GM18861 (cell line): Measurements from ENCODE around the gene SPDYC.
"Not testable (repeated sequence)": the region's sequence is repeated elsewhere in the genome, so short reads cannot be mapped to it uniquely, and the experiment has no call there.

Experiments
- ATAC-seq: cut with Tn5 transposase; IDR thresholded peaks from one replicate; pipeline ENCODE4 v1.9.1; 2021; ENCODE audit not compliant: unreplicated experiment

SPDYC gene

DNA sequence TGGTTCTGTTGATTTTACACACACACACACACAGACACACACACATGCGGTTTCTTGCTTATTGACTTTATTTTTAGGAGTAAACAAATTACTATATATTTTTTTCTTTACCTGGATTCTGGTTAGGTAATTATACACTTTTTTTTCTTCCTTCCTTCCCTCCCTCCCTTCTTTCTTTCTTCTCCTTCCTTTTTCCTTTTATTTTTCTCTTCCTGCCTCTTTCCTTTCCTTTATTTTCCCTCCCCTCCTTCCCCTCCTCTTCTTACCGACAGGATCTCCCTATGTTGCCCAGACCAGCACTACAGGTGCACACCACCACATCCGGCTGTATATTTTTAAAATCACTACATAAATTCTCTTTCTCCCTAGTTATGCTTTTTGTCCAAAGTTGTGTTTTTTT lies 3.1 kb upstream of the SPDYC start:
- no peak for ATAC-seq

DNA sequence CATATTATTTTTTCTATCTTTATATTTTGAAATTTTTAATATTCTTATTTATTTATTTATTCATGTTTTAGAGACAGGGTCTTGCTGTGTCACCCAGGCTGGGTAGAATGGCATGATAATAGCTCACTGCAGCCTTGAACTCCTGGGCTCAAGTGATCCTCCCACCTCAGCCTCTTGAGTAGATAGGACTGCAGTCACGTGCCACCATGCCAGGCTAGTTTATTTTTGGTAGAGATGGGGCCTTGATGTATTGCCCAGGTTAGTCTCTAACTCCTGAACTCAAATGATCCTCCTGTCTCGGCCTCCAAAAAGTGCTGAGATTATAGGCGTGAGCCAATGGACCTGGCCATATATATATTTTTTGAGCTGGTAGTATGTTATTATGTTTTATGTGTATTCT lies 2.4 kb upstream of the SPDYC start:
- ATAC-seq = no peak

DNA sequence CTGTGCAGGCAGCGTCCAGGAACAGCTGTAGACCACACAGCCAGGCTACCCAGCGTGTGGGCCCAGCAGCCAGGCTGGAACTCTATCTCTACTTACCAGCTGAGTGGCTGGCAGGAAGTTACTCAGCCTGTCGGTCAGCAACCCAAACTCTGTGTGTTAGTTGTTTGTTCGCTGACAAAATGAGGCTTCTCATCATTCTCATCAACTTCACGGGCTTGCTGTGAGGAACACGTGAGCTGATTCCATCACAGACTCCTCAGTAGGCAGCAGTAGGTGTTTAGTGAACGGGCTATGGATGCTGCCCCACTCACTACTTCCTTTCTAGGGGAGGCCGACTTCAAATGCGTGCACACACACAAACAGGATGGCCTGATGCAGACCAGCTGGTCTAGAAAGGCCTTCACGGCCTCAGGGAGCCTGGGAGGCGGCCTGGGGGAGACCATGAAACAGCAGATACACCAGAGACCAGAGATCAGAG lies 830 bp upstream of the SPDYC start:
- no peak for ATAC-seq

DNA sequence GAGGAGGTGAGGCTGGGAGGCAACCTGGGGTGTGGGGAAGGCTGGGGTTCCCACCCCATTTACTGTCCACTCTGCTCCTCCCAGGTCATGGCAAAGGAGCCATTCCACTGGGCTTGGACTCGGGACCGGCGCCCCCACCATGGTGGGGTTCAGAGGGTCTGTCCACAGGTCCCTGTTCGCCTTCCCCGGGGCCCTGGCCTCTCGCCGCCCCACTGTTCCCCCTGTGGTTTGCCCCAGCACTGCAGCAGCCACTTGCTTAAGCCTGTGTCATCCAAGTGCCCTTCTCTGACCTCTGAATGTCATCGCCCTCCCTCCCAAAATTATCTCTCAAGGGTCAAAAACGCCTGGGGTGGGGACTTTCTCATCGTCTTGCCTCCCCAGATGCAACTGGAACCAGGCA lies 2.6 kb downstream of the SPDYC start:
- no peak for ATAC-seq

DNA sequence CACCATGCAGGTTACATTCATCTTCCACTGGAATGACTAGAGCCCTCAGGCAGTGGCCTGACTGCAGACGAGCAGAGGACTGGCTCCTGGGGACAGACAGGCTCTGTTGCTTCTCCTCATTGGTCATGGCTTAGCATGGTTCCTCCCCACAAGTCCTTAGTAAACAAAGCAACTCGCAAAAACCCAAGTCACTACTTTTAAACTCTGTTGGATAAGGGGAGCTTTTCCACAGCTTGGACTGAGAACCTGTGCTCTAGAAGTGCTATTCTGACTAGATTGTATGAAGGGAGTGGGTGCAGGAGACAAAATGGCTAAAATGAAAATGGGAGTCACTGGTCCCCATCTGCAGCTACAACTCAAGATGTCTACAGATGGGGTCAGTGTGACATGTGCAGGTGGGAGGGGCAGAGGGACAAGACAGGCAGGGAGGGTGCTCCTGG lies 4.6 kb downstream of the SPDYC start:
- ATAC-seq = not testable (repeated sequence)

DNA sequence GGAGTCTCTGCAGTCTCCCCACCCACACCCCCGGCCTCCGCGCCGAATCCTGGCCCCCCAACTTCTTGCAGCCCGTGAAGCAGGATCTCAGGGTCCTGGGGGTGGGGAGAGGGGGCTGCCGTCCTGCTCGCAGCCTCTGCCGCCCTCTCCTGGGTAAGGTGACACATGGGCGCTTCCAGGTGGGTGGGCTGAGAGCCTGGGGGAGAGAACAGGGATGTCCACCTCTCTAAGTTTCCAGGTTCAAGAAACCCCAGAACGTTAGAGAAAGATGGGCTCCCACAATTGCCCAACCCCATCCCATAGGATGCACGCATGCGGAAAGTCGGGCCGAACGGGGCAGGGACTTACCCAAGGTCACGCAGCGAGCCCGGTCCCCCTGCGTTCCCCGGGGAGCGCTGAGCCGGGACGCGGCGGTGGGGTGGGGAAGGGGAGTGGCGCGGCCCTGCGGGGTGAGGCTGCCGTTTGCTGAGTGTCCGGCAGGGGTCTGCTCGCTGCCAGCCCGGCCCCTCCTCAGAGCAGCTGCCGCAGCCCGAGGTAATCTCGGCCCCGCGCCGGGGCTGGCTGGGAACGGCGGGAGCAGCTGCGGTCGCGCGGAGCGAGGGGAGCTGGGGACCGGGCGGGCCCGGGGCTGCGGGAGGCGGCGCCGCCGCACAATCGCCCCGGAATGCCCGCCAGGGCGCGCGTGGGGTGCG lies 11.0 kb downstream of the SPDYC start:
- ATAC-seq = no peak

DNA sequence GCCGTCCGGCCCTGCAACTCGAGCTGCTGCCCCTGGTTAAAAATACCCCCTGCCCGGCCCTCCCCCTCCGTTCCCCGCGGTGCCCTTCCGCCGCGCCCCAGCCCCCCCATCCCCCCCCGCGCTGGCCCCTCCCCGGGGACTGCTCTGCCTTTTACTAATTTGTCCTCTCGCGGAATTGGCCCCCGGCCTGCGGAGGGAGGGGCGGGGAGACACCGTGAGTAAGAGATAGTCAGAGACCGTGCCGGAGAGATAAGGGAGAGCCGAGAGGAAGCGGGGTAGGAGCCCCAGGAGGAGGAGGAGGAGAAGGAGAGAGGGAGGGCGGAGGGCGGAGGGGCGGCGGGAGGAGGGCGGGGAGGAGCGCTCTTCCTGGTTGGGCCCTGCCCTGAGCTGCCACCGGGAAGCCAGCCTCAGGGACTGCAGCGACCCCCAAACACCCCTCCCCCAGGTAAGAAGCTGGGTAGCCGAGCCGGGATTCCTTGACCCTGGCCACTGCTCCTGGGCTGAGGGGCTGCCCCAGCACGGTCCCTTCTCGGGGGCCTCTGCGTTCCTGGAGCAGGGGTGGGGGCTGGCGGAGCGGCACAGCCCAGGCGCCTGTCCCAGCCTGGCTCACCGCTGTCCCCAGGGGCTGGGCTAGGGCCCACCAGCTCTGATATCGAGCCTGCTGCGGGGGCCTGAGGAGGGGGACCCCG lies 11.7 kb downstream of the SPDYC start, which contains the start of gene CAPN1:
CAPN1 (plus strand) TSS at position 360 of the 689 bp plus-strand sequence. CDS start 774 bp downstream, outside the sequence.
- ATAC-seq = no peak

DNA sequence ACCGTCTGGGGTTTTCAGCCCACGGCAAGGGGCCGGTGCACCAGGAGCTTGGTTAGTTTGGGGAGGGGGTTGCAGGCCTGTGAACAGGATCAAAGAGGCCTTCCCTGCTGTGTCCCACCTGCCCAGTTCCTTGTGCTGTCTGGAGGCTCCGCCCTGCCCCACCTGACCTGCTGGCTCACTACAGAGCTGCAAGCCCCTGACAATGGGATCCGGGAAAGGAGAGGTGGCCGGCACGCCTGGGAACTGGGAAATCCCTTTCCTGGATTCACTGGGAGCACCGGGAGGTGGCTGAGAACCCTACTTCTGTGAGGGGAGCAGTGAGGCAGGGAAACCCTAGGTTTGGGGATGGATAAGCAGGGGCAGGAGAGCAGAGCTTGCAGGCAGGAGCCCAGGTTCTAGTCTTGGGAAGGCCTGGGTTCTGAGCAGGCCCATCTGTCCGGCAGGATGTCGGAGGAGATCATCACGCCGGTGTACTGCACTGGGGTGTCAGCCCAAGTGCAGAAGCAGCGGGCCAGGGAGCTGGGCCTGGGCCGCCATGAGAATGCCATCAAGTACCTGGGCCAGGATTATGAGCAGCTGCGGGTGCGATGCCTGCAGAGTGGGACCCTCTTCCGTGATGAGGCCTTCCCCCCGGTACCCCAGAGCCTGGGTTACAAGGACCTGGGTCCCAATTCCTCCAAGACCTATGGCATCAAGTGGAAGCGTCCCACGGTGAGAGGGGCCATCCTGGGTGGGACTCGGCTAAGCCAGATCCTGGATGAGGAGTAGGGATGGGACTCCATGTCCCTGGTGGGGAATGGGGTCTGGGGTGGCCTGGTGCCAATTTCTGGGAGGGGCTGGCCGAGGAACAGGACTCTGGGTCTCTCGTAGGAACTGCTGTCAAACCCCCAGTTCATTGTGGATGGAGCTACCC lies 12.5 kb downstream of the SPDYC start:
- no peak for ATAC-seq

DNA sequence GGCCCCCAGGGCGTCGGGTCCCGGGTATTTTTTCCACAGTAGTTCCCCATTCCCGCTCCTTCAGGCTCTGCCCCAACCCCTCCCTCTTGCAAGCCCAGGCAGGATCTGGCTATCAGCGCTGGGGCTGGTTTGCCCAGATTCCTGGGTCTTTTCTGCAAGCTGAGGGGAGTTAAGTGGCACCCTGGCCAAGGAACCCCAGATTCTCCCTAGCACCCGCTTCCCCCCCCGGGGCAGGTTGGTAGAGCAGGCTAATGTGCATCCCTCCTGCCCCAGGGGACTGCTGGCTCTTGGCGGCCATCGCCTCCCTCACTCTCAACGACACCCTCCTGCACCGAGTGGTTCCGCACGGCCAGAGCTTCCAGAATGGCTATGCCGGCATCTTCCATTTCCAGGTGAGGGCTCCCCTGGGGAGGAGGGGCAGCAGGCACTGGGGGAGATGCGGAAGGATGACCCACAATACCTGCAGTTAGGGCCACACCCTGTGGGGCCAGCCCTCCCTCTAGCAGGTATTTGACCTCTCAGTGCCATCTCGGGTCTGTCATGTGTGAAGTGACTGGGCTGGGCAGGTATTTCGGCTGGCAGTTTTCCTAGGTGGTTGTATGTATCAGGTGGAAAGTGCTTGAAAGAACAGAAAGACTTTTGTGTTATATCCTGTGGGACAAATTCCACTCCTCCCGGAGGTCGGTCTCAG lies 13.3 kb downstream of the SPDYC start:
- no peak for ATAC-seq

DNA sequence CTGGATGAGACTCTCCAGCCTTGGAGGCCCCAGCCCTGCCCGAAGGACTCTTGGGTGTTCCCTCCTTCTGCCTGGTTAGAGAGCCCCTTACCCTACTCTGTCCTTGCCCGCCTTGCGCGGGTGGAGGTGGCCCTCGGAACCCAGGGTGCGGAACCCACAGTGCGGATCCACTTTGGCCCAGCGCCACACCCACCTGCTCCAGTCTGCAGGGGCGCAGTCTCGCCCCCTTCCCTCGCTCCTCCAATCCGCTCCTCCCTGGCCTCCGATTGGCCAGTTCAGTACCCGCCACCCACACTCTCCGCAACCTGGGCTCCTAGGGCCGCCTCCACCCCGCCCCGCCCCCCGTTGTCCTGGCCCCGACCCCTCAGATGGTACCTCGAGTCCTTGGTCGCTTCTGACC lies 14.1 kb downstream of the SPDYC start:
- ATAC-seq = no peak

DNA sequence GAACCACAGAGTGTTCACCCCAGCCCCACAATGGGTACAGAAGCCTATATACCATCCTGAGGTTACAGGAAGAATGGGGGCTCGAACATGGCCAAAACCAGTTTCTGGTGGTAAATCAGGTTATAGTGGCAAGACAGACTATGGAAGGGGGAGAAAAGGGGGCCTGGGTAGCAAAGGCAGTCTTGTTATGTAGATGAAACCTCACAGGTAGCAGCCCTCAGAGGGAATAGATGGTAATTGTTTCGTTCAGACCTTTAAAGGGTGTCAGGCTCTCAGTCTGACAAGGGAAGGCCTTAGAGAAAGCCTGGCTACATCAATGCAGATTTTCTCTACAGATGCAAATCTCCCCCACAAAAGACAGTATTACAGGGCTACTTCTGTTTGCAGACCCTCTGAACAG lies 15.1 kb downstream of the SPDYC start:
- ATAC-seq = no peak

DNA sequence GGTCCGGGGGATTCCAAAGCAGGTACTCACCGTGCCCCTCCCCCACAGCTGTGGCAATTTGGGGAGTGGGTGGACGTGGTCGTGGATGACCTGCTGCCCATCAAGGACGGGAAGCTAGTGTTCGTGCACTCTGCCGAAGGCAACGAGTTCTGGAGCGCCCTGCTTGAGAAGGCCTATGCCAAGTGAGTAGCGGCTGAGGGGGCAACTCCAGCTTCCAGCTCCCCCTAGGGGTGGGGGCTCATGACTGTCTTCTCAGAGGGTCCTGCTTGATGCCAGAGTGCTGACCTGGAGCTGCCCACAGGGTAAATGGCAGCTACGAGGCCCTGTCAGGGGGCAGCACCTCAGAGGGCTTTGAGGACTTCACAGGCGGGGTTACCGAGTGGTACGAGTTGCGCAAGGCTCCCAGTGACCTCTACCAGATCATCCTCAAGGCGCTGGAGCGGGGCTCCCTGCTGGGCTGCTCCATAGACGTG lies 15.9 kb downstream of the SPDYC start:
- no peak for ATAC-seq

DNA sequence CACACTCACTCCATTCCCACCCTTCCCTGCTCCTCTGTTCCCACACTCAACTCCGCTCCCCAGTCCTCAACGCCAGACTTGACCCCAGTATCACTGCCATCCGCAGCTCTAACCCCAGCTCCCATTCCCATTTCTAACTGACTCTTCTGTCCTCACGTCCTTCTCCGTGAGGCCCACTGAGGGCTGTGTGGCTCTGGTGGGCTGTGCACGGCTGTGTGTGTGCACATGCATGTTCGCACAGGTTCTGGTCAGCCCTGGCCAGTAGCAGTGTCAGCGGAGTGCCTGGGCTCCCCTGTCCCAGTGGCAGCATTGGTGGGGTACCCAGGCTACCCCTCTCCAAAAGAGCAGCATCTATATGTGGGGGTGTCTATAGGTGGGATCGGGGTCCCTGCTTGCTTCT lies 16.7 kb downstream of the SPDYC start:
- no peak for ATAC-seq

DNA sequence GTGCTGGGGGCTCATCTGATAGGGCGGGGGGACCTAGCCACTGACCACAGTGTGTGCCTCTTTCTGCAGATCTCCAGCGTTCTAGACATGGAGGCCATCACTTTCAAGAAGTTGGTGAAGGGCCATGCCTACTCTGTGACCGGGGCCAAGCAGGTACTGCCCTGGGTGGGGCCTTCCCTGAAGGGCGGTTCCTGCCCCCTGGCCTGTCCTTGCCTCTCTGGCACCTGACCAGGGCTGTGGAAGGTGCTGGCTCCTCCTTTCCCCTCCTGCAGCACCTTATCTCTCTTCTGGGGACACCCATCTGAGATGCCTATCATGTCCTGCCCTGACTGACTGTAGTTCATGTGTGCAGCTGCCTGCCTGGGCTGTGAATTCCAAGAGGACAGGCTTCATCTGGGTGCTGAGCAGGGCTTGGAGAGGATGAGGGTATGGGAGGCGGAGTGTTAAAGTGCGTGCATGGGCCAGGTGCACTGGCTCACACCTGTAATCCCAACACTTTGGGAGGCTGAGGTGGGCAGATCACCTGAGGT lies 17.2 kb downstream of the SPDYC start:
- no peak for ATAC-seq

DNA sequence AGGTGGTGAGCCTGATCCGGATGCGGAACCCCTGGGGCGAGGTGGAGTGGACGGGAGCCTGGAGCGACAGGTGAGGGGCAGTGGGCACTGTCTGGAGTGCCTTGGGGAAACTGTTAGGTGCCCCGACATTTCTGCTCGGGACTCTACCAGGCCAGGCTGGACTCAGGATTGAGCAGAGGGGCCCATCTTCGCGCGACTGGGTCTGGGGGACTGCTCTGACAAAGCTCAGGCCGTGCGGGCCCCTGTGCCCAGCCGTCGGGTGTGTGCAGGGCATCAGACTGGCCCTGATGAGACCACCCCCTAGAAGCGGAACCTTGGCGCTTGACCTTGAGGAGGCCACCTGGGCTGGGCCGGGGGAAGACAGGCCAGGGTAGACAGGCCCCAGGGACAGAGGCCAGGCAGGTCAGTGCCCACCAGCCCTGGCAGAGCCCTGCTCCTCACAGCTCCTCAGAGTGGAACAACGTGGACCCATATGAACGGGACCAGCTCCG lies 18.0 kb downstream of the SPDYC start:
- no peak for ATAC-seq

DNA sequence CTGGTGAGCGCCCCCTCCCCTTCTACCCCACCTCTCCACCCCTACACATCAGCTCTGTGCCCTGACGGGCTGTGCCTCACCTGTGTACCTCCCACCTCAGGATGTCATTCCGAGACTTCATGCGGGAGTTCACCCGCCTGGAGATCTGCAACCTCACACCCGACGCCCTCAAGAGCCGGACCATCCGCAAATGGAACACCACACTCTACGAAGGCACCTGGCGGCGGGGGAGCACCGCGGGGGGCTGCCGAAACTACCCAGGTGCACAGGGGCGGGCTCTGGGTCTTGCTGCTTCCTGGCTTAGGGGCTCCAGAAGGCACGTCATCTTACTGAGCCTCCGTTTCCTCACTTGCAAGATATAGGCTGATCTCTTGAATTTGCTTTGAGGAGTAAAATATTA lies 18.5 kb downstream of the SPDYC start:
- ATAC-seq = no peak

DNA sequence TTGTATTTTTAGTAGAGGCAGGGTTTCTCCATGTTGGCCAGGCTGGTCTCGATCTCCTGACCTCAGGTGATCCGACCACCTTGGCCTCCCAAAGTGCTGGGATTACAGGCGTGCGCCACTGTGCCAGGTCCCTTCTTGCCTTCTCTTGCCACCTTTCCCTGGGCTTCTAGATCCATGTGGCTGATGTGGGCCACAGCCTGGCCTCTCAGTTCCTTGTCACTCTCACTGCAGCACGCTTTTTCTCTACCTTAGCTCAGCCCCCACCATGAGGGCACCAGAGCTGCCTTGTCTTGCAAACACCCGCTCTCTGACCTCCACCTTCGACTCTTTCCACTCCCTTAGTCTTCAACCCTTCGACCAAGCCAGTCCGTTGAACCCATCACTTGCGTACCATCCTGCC lies 19.2 kb downstream of the SPDYC start:
- no peak for ATAC-seq

DNA sequence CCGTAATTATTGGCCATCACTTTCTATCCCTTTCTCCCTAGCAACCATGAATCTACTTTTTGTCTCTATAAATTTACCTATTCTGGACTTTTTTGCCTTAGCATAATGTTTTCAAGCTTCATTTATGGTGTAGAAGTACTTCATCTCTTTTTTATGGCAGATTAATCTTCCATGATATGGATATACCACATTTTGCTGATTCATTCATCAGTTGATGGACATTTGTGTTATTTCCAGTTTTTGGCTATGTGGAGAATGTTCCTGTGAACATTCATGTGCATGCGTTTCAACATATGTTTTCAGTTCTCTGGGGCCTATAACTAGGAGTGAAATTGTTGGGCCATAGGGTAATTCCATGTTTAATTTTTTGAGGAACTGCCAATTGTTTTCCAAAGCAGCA lies 24.5 kb downstream of the SPDYC start:
- no peak for ATAC-seq

DNA sequence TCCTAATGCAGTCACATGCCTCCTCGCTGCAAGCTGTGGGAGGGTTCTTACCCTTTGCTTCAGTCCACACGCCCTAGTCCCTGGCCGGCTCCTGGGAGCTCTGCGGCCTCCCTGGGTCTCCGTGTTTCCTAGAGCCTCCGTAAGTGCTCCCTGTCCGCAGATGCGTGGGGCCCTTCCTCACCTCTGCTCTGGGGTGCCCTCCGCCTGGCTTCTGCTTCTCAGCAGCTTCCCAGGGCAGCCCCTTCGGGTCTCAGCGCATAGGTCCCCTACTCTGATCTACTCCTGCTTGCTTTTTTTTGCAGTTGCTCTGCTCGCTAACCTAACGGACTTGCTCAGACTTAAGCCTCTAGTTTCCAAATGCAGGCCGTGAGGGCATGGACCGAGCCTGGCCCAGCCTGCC lies 34.1 kb downstream of the SPDYC start:
- no peak for ATAC-seq
